Naive thymus-derived CD8-positive, alpha-beta T cell (primary cell): ENCODE measurements around the gene NTF4. TPM values are rescaled to one million over a fixed set of nuclear protein-coding genes. Genes with fewer than 3 reads are reported as not detected.

Experiments
- ATAC-seq, 2 donors: fragments of 150-1000 bp; cut with Tn5 transposase in 1 of 2; sonication (Bioruptor Pico), chemical (Tn5 transposase) in 1 of 2; 1 replicate in 1 of 2; 2 replicates in 1 of 2; pipeline ENCODE4 v1.10.0; 2021; ENCODE audit warnings: mild to moderate bottlenecking in 2 of 2, moderate library complexity in 2 of 2
- POLR2A ChIA-PET: fragments of 350-600 bp; sonication (Branson Sonifier 250); formaldehyde crosslinking; loops from one replicate; lab custom pipeline; 2021; ENCODE audit warnings: antibody characterized with exemption; lab: Charles Lee
- DNase-seq, 10 donors: peaks; one replicate each; pipeline versions ENCODE4 v3.0.0 to v3.0.0-alpha.2; 2020 to 2022
- H3K27ac Mint-ChIP-seq, 10 donors: one replicate each; pipeline ENCODE4 v1.8.0; 2020 to 2022; ENCODE audit warnings: mild to moderate bottlenecking in 10 of 10, mixed read lengths in 10 of 10, moderate library complexity in 4 of 10, inconsistent platforms in 1 of 10
- H3K27me3 Mint-ChIP-seq, 5 donors: one replicate each; pipeline ENCODE4 v1.8.0; 2021 to 2022; ENCODE audit warnings: mixed read lengths in 5 of 5
- H3K36me3 Mint-ChIP-seq, 3 donors: one replicate each; pipeline ENCODE4 v1.8.0; 2020 to 2022; ENCODE audit warnings: mixed read lengths in 3 of 3, mild to moderate bottlenecking in 2 of 3, inconsistent platforms in 1 of 3
- H3K4me1 Mint-ChIP-seq, 4 donors: one replicate each; pipeline ENCODE4 v1.8.0; 2021 to 2022; ENCODE audit warnings: mixed read lengths in 4 of 4
- H3K4me3 Mint-ChIP-seq, 10 donors: one replicate each; pipeline ENCODE4 v1.8.0; 2020 to 2022; ENCODE audit warnings: mild to moderate bottlenecking in 10 of 10, mixed read lengths in 10 of 10, moderate library complexity in 6 of 10, inconsistent platforms in 1 of 10
- H3K9me3 Mint-ChIP-seq, 9 donors: one replicate each; pipeline ENCODE4 v1.8.0; 2020 to 2022; ENCODE audit warnings: mixed read lengths in 9 of 9, mild to moderate bottlenecking in 3 of 9, inconsistent platforms in 1 of 9, moderate library complexity in 1 of 9
- polyA plus RNA-seq, 3 donors: library from polyadenylated mRNA; unstranded; fragments of 300-500 nt; fragmentation: Illumina TruSeq; gene quantifications; one replicate each; pipeline ENCODE4 v1.2.3, GENCODE V29; 2021
- total RNA-seq, 8 experiments: library from RNA in 2 of 8; stranded (reverse) in 2 of 8; gene quantifications; one replicate each; pipeline ENCODE4 v1.2.3 and lab custom pipeline; 2021 to 2026

NTF4 gene, protein sequence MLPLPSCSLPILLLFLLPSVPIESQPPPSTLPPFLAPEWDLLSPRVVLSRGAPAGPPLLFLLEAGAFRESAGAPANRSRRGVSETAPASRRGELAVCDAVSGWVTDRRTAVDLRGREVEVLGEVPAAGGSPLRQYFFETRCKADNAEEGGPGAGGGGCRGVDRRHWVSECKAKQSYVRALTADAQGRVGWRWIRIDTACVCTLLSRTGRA
- total RNA-seq: not detected
- not detected for polyA plus RNA-seq
- total RNA-seq (lab: John Stamatoyannopoulos, UW): 0 reads per million in 6 experiments

DNA sequence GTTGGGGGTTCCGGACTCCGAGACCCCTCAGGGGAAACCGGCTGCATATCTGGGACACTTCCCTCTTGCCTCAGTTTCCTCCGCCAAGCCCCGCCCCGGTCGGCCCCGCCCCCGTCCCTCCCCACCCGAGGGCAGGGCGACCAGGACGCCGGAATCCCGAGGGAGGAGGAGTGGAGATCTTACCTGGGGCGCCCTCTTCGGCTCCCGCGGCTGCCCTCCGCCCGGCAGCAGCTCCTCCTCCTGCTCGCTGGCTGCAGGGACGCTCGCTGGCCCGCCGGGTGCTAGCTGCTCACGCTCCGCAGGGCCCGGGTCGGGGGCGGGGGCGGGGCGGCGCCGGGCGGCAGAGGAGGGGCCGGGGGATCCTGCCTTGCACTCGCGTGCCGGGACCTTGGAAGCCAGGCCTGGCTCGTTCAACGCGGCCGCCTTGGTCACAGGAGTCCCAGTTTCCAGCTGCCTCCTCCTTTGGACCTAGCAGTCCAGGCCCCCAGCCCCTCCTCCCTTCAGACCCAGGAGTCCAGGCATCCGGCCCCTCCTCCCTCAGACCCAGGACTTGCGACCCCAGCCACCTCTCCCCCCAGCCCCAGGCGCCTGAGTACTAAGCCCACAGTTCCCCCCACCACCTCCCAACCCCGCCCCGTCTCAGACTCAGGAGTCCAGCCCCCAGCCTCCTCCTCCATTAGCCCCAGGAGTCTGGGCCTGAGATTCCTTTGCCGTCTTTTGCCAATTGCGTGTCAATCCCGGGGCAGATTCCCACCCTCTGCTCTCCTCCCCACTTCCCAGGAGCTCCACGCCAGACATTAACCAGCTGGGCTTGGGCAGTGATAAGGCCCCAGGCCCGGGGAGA is at the start of gene NTF4:
Gene NTF4 (minus strand): TSS at position 51 of the 844 bp plus-strand sequence. CDS start 2,821 bp downstream, outside the sequence.
- Mint-ChIP-seq H3K36me3 (peaks cover 0 to 9% (median 0%) of the 10 kb centered on the region in 3 donors), H3K9me3 (peaks cover 0 to 9% (median 0%) of the 10 kb centered on the region in 9 donors), H3K27me3 (peaks cover 27 to 67% (median 51%) of the 10 kb centered on the region in 5 donors), H3K27ac (peak within 1 kb of the TSS in 2 of 10 donors; percentile 37 to 79), H3K4me3 (peak within 1 kb of the TSS in 5 of 10 donors; percentile 20 to 42 (median 26)), H3K4me1 (peaks cover 0 to 5% (median 0%) of the 10 kb centered on the region in 4 donors)
- POLR2A ChIA-PET: interaction anchor here (0.6 kb wide), 1 partner anchor 45 kb away, joined by 3 read pairs; no protein-coding TSS in a partner anchor
- DNase-seq: no peak
- peak; percentile 18 to 54 for ATAC-seq

DNA sequence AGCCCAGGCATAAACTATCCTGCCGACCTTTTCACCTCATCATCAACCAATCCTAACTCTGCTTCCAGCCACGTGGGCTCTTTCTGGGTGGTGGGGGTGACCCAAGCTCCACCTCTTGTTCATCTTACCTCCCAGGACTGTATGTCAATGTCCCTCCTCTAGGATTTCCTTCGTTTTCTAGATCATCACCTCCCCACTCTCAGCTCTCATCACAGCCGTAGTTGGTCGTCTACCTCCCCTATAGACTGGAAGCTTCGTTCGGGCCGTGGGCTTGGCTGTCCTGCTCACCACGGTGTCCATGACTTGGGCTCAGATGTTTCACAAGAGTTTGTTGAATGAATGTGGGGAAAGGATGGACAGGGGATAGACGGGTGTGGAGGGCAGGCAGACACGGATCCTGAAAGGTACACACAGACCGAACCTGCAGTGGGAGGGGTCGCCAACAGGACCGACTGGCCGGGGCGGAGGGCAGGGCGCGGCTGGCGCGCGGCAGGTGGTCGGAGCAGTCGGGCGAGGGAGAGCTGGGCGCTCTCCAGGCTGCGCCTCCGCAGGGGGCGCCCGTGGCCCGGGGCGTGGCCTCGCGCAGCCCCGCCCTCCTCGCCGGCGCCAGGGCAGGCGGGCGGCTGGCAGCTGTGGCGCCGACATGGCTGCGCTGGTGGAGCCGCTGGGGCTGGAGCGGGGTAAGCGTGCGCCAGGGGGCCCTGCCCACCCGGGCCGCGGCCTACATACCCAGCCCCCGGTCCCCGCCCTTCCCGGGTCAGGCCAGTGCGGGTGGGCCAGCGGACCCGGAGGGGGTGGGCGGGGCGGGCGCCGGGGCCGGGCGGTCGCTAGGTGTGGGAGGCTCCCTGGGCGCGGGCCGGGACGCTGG is 49.4 kb upstream of the NTF4 start, which contains the start of gene LIN7B:
Gene LIN7B (plus strand): TSS at position 609 of the 868 bp plus-strand sequence. CDS start 35 bp downstream, at position 644.
- peak within 1 kb of the TSS; percentile 24 to 94 (median 86) for H3K27ac Mint-ChIP-seq
- H3K9me3 Mint-ChIP-seq: no peaks in the 10 kb centered on the region
- POLR2A ChIA-PET: interaction anchor here (0.7 to 2.3 kb wide), 9 partner anchors 8 to 121 kb away, joined by 3 to 12 read pairs (median 5); partner anchors contain the start of genes CGB7, GYS1 and RUVBL2
- ATAC-seq (peak; percentile 62 to 65), DNase-seq (peak; percentile 64 to 88 (median 81))
- H3K27me3 Mint-ChIP-seq: no peaks in the 10 kb centered on the region
- peaks cover 15 to 44% (median 39%) of the 10 kb centered on the region in 4 donors for H3K4me1 Mint-ChIP-seq
- peaks cover 0 to 5% (median 0%) of the 10 kb centered on the region in 3 donors for H3K36me3 Mint-ChIP-seq
- H3K4me3 Mint-ChIP-seq: peak within 1 kb of the TSS; percentile 81 to 93 (median 89)

DNA sequence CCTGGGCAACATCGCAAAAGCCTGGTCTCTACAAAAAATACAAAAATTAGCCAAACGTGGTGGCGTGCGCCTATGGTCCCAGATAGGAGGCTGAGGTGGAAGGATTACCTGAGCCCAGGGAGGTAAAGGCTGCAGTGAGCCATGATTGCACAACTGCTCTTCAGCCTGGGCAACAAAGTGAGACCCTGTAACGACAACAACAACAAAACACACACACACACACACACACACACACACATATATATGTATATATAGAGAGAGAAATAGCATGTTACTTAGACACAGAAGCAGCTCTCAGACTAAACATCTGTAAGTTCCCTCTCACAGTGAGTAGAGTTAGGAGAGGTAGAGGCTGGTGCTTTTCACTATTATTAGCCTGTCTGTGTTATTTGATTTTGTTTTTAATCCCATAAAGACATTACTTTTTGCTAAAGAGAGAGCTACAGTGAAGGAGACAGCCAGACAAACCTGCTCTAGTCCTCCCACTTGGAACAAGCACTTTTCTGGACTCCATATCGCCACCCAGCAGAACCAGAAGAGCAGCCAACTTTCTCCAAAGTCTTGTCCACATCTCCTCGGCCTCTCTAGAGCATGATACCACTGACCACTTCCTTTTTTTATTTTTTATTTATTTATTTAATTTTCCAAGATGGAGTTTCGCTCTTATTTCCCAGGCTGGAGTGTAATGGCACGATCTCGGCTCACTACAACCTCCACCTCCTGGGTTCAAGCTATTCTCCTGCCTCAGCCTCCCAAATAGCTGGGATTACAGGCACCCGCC is 46.8 kb upstream of the NTF4 start:
- POLR2A ChIA-PET: no interaction called here
- peaks cover 0 to 26% (median 5%) of the 10 kb centered on the region in 3 donors for H3K36me3 Mint-ChIP-seq
- peak overlapping the region in 1 of 10 donors; percentile 9 for H3K27ac Mint-ChIP-seq
- peaks cover 11 to 32% (median 26%) of the 10 kb centered on the region in 4 donors for H3K4me1 Mint-ChIP-seq
- no peak for DNase-seq
- peak overlapping the region in 3 of 10 donors; percentile 20 to 52 (median 23) for H3K4me3 Mint-ChIP-seq
- no peaks in the 10 kb centered on the region for H3K27me3 Mint-ChIP-seq
- ATAC-seq: no peak
- no peaks in the 10 kb centered on the region for H3K9me3 Mint-ChIP-seq

DNA sequence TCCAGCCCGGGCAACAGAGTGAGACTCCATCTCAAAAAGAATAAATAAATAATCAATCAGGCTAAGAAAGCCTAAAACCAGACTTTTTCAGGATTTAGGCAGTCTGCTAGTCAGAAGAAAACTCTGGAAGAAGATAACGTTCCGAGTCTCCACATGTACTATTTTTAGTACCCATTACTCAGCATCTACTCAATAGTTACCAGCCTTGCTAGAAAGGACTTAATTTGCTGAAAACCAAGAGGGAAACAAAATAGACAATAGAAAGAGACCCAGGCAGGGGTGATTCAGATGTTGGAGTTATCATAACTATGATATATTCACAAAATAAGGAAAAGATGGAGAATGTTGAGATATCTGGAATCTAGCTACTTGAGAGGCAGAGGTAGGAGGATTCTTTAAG is 45.9 kb upstream of the NTF4 start:
- Mint-ChIP-seq H3K4me3 (no peak overlapping the region), H3K27ac (no peak overlapping the region), H3K36me3 (peaks cover 0 to 34% (median 5%) of the 10 kb centered on the region in 3 donors), H3K9me3 (no peaks in the 10 kb centered on the region), H3K27me3 (no peaks in the 10 kb centered on the region), H3K4me1 (peaks cover 11 to 28% (median 22%) of the 10 kb centered on the region in 4 donors)
- ATAC-seq (no peak), DNase-seq (no peak)
- POLR2A ChIA-PET: no interaction called here

DNA sequence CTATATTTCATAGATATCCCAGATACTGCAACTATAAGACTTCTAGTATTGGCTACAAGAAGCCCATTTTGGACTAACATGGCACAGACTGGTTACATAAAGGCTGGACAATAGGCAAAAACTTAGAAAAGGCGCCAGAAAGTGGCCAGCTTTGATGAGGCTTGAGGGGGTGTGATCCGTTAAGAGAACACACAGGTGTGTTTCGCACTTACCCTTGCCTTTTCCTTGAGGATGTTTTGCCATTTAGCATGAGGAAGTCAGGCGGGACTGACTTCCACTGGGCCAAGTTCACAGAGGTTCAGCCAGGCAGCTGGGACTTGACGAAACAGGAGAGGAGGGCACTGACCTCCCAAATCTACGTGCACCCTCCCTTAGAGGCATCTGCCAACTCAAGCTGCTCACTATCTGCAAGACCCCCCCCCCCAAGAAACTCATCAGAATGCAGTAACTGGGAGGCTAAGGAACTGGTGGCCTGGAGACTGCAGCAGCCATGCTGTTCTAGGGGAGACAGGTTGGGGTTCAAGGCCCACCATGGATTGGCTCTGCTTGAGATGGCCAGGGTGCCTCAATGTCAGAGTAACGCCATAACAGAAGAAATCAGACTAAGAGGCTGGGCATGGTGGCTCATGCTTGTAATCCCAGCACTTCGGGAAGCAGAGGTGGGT is 45.1 kb upstream of the NTF4 start:
- no peak overlapping the region for H3K4me3 Mint-ChIP-seq
- no peaks in the 10 kb centered on the region for H3K9me3 Mint-ChIP-seq
- DNase-seq: no peak
- no peak for ATAC-seq
- POLR2A ChIA-PET: interaction anchor here (0.7 kb wide), 1 partner anchor 44 kb away, joined by 3 read pairs; no protein-coding TSS in a partner anchor
- H3K36me3 Mint-ChIP-seq: peaks cover 0 to 43% (median 5%) of the 10 kb centered on the region in 3 donors
- peaks cover 12 to 21% (median 18%) of the 10 kb centered on the region in 4 donors for H3K4me1 Mint-ChIP-seq
- H3K27me3 Mint-ChIP-seq: no peaks in the 10 kb centered on the region
- no peak overlapping the region for H3K27ac Mint-ChIP-seq

DNA sequence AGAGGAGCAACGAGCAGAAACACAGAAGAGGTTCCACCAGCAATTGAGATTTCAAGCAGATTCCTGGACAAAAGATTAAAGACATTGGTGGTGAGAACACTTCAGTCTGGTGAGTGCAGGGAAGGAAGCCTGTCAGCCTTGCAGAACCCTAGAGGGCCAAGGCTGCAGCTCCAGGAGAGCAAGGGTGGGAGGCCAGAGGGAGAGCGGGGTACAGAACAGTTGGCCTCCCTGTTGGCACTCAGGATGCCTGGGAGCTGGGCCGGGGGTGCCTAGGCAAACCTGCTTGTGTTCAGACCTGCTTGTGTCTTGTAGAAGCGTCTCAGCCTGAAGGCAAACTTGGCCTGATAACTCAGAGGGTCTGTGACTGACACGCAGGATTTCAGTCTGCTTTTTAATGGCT is 44.4 kb upstream of the NTF4 start:
- Mint-ChIP-seq H3K27ac (peak overlapping the region in 4 of 10 donors; percentile 34 to 70 (median 55)), H3K27me3 (no peaks in the 10 kb centered on the region), H3K4me1 (peaks cover 13 to 20% (median 17%) of the 10 kb centered on the region in 4 donors), H3K36me3 (peaks cover 0 to 48% (median 5%) of the 10 kb centered on the region in 3 donors), H3K9me3 (no peaks in the 10 kb centered on the region), H3K4me3 (no peak overlapping the region)
- DNase-seq (no peak), ATAC-seq (no peak)
- POLR2A ChIA-PET: interaction anchor here (0.7 kb wide), 1 partner anchor 44 kb away, joined by 3 read pairs; no protein-coding TSS in a partner anchor

DNA sequence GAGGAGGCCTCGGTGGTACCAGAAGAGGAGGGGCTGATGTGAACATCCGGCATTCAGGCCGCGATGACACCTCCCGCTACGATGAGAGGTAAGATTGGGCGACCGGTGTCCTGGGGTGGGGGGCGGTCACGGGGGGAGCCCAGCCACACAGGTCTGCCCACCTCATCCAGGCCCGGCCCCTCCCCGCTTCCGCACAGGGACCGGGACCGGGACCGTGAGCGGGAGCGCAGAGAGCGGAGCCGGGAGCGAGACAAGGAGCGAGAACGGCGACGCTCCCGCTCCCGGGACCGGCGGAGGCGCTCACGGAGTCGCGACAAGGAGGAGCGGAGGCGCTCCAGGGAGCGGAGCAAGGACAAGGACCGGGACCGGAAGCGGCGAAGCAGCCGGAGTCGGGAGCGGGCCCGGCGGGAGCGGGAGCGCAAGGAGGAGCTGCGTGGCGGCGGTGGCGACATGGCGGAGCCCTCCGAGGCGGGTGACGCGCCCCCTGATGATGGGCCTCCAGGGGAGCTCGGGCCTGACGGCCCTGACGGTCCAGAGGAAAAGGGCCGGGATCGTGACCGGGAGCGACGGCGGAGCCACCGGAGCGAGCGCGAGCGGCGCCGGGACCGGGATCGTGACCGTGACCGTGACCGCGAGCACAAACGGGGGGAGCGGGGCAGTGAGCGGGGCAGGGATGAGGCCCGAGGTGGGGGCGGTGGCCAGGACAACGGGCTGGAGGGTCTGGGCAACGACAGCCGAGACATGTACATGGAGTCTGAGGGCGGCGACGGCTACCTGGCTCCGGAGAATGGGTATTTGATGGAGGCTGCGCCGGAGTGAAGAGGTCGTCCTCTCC is 43.2 kb upstream of the NTF4 start:
- no peaks in the 10 kb centered on the region for H3K27me3 Mint-ChIP-seq
- H3K4me1 Mint-ChIP-seq: peaks cover 7 to 9% (median 7%) of the 10 kb centered on the region in 4 donors
- no peaks in the 10 kb centered on the region for H3K9me3 Mint-ChIP-seq
- DNase-seq (no peak), ATAC-seq (no peak)
- peaks cover 0 to 55% (median 5%) of the 10 kb centered on the region in 3 donors for H3K36me3 Mint-ChIP-seq
- H3K27ac Mint-ChIP-seq: peak overlapping the region in 2 of 10 donors; percentile 20 to 70
- POLR2A ChIA-PET: interaction anchor here (0.5 kb wide), 1 partner anchor 663 kb away, joined by 3 read pairs; no protein-coding TSS in a partner anchor
- peak overlapping the region in 1 of 10 donors; percentile 56 for H3K4me3 Mint-ChIP-seq

DNA sequence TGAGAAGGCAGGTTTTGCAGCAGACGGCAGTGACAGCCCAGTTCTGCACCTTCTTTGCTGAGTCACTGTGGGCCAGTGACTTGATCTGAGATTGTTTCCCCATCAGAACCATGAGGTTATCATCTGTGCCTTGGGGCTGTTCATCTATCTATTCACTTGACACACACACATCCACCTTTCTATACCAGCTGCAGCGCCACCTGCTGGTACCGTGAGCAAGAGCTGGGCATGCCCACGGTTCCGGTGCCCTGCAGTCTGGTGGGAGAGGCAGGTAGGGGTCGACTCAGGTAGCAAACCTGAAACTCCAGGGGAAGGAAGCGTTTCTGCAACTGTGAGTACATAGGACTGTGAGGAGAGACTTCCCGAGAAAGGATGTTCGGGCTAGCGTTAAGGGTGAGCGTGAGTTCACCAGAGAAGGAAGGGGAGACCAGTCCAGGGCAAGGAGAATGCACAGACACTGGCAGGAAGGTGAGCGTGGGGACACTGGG is 42.1 kb upstream of the NTF4 start:
- H3K9me3 Mint-ChIP-seq: no peaks in the 10 kb centered on the region
- peaks cover 0 to 64% (median 5%) of the 10 kb centered on the region in 3 donors for H3K36me3 Mint-ChIP-seq
- H3K27me3 Mint-ChIP-seq: no peaks in the 10 kb centered on the region
- H3K4me1 Mint-ChIP-seq: peaks cover 7 to 10% (median 8%) of the 10 kb centered on the region in 4 donors
- H3K4me3 Mint-ChIP-seq: peak overlapping the region in 1 of 10 donors; percentile 48
- POLR2A ChIA-PET: interaction anchor here (0.6 to 1.1 kb wide), 3 partner anchors 8 to 1242 kb away, joined by 3 to 5 read pairs (median 4); partner anchors contain the start of gene LIN7B
- H3K27ac Mint-ChIP-seq: peak overlapping the region in 8 of 10 donors; percentile 15 to 92 (median 64)
- DNase-seq: peak; percentile 37 to 83 (median 60)
- ATAC-seq: peak; percentile 80 to 86

DNA sequence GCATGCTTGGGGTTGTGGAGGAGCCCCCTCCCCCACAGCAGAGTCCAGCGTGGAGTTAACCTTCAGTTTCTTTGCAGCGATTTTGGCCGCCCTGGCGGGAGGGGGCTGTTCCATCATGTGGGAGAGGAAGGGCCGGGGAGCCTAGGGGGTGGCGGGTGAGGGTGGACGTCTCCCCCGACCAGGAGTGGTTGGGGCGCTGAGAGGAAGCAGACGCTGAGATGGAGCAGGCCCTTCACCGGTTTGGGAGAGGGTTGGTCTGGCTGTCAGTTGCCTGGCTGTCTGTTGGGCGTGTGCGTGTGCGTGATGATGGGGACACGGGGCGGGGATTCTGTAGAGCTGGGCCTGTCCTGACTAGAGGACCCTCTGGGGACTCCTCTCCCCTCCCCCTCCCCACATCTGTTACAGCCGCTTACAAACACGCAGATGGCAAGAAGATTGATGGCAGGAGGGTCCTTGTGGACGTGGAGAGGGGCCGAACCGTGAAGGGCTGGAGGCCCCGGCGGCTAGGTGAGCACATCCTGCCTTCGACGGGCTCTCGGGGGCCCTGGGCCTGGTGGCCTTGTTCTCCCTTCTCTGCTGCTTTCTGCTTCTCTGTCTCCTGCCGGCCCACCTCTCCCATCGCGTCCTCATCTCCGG is 39.7 kb upstream of the NTF4 start:
- Mint-ChIP-seq H3K9me3 (no peaks in the 10 kb centered on the region), H3K27ac (no peak overlapping the region)
- no peak for DNase-seq

More for the DNA sequence above, 39.7 kb upstream of the NTF4 start:
- Mint-ChIP-seq H3K27me3 (no peaks in the 10 kb centered on the region), H3K4me1 (peaks cover 5 to 16% (median 11%) of the 10 kb centered on the region in 4 donors), H3K36me3 (peaks cover 0 to 83% (median 6%) of the 10 kb centered on the region in 3 donors), H3K4me3 (no peak overlapping the region)
- POLR2A ChIA-PET: interaction anchor here (0.7 to 1.0 kb wide), 2 partner anchors 23 to 24 kb away, joined by 3 read pairs; no protein-coding TSS in a partner anchor
- no peak for ATAC-seq
